Bronchial epithelial cell (primary cell): ENCODE data around the gene SPATA25. TPM values are rescaled to one million over a fixed set of nuclear protein-coding genes. Genes with fewer than 3 reads are reported as not detected.

Experiments
- DNase-seq: peaks from one replicate; pipeline ENCODE4 v3.0.0-alpha.2; 2010; ENCODE audit warnings: low read depth
- FAIRE-seq: peaks from 2 replicates; lab custom pipeline; 2011; peaks lifted over from hg19 to GRCh38; lab: Jason Lieb, UNC
- H3K27me3 ChIP-seq: 2 replicates; pipeline ENCODE4 v1.5.1; 2011; ENCODE audit warnings: low read length; ENCODE audit not compliant: control insufficient read depth, insufficient read depth
- H3K36me3 ChIP-seq: 2 replicates; pipeline ENCODE4 v1.5.1; 2011; ENCODE audit warnings: low read length; ENCODE audit not compliant: control insufficient read depth, insufficient read depth
- H3K4me3 ChIP-seq: 2 replicates; pipeline ENCODE4 v1.5.1; 2011; ENCODE audit warnings: mild to moderate bottlenecking, low read depth, low read length, control low read depth
- CTCF ChIP-seq: IDR thresholded peaks from 2 replicates; pipeline ENCODE4 v1.5.1; 2011; ENCODE audit warnings: mild to moderate bottlenecking, moderate library complexity, low read length, control low read depth, inconsistent platforms; ENCODE audit not compliant: insufficient read depth, severe bottlenecking
- total RNA-seq: library from RNA; depleted of rRNA; stranded (reverse); fragments of >200 nt; gene quantifications from 2 replicates; pipeline ENCODE4 v1.2.1, GENCODE V29; 2014

The SPATA25 gene
- total RNA-seq, 1 donor from 2014 or later: 0.53 TPM

DNA sequence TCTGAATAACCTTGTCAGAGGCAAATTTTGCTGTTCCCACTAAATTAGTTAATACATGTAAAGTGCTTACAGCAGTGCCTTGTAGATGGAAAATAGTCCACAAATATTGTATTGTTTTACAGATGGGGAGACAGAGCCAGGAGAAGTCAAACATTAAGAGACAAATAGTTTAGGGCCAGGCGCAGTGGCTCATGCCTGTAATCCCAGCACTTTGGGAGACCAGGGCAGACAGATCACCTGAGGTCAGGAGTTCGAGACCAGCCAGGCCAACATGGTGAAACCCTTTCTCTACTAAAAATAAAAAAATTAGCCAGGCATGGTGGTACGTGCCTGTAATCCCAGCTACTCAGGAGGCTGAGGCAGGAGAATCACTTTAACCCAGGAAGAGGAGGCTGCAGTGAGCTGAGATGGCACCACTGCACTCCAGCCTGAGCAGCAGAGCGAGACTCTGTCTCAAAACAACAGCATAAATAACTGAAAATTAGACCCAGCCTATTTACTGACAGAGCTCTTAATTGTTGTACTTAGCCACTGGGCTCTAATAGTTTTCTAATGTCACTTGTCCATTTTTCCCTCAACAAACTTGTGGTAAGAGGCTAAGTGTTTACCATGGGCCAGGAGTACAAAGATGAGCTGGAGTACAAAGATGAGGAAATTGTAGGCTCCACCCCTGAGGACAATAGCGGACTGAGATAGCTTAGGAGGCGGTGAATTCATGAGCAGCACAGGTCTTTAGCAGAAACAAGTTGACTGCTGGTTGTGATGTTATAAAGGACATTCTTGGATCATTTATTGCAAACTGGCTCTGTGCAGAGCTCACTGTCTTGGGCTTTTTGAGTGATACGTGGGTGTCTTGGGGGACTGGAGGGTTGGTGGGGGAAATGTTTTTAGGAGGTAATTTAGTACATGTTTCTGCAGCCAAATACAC lies 23.6 kb downstream of the SPATA25 start:
- no peaks in the 10 kb centered on the region for H3K36me3 ChIP-seq
- DNase-seq (no peak), FAIRE-seq (no peak)
- H3K4me3 ChIP-seq: no peak overlapping the region
- no peaks in the 10 kb centered on the region for H3K27me3 ChIP-seq
- no peak for TF ChIP-seq CTCF

- no peaks in the 10 kb centered on the region for H3K36me3 ChIP-seq
- no peak for FAIRE-seq
- no peak overlapping the region for H3K4me3 ChIP-seq
- TF ChIP-seq CTCF: no peak
- DNase-seq: no peak
- no peaks in the 10 kb centered on the region for H3K27me3 ChIP-seq
These were observed 26.0 kb downstream of the SPATA25 start for GRCh38 chr20:45861221-45862075.

DNA sequence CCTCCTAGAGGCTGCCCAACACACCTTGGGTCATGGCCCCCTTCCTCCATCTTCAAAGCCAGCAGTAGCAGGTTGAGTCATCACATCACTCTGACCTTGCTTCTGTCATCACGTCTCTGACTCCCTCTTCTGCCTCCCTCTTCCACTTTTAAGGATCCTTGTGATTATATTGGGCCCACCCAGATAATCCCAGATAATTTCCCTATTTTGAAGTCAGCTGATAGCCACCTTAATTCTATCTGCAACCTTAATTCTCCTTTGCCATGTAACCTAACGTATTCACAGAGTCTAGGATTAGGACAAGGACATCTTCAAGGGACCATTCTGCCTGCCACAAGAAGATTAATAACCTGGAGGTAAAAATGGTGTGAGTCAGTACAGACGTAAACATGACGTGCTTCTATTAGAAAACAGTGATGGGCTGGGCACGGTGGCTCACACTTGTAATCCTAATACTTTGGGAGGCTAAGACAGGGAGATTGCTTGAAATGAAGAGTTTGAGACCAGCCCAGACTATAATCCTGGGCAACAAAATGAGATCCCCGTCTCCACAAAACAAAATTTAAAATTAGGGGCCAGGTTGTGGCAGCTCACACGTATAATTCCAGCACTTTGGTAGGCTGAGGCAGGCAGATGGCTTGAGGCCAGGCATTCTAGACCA lies 26.7 kb downstream of the SPATA25 start:
- FAIRE-seq: no peak
- TF ChIP-seq CTCF: no peak
- Histone ChIP-seq H3K36me3 (no peaks in the 10 kb centered on the region), H3K27me3 (no peaks in the 10 kb centered on the region), H3K4me3 (no peak overlapping the region)
- DNase-seq: peak; percentile 20

DNA sequence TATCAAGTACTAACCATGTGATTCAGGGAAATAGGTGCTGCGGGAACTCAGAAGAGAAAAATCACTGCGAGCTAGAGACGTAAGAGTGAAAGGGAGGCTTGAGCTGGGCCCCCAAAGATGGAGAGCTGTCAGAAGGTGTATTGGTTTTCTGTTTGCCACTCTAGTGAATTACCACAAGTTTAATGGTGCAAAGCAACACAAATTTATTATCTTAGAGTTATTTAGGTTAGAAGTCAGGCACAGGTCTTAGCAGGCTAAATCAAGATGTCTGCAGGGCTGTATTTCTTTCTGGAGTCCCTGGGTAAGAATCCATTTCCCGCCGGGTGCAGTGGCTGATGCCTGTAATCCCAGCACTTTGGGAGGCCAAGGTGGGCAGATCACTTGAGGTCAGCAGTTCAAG lies 27.5 kb downstream of the SPATA25 start:
- Histone ChIP-seq H3K4me3 (no peak overlapping the region), H3K36me3 (no peaks in the 10 kb centered on the region), H3K27me3 (no peaks in the 10 kb centered on the region)
- TF ChIP-seq CTCF: no peak
- FAIRE-seq: no peak
- DNase-seq: no peak

DNA sequence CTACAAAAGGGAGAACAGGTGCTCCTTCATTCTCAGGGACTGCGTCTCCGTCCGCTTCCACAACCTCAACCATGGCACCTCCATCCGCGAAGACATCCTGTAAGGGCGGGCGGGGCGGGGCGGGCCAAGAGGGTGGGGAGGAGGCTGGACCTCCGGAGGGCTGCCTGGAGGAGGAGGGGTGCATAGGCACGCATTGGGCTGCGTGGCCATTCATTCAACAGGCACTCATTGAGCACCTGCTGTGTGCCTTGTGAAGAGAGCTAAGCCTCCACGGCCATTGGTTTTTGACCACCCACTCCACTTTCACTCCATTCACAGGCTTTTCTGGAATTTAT lies 29.6 kb downstream of the SPATA25 start:
- TF ChIP-seq CTCF: no peak
- H3K27me3 ChIP-seq: no peaks in the 10 kb centered on the region
- peaks cover 6% of the 10 kb centered on the region for H3K36me3 ChIP-seq
- DNase-seq: no peak
- peak overlapping the region; percentile 68 for H3K4me3 ChIP-seq
- FAIRE-seq: no peak
